A549 (cell line): ENCODE data around the gene GZMM. TPM values are rescaled to one million over a fixed set of nuclear protein-coding genes. Genes with fewer than 3 reads are reported as not detected.

Source experiments
- ATAC-seq, 2 experiments: fragments of 200-7000 bp in 1 of 2; fragments of >200 bp in 1 of 2; cut with Nextera tagmentation in 1 of 2; cut with Tn5 transposase in 1 of 2; 3 replicates each; pipeline versions ENCODE4 v1.8.0 to v1.9.1; 2018 to 2020; ENCODE audit warnings: mild to moderate bottlenecking in 1 of 2, moderate library complexity in 1 of 2
- CTCF ChIA-PET: fragments of 300-600 bp; sonication (Branson Sonifier 250); formaldehyde crosslinking; extraction: SDS; loops from one replicate; lab custom pipeline; 2021; ENCODE audit warnings: antibody characterized with exemption, inconsistent platforms; lab: Yijun Ruan, JAX
- POLR2A ChIA-PET: fragments of 350-600 bp; formaldehyde crosslinking; extraction: SDS; loops from one replicate; lab custom pipeline; 2021; ENCODE audit warnings: antibody characterized with exemption, inconsistent platforms; lab: Yijun Ruan, JAX
- DNase-seq, 2 experiments: peaks; one replicate each; pipeline versions ENCODE4 v3.0.0 to v3.0.0-alpha.2; 2011 to 2016; ENCODE audit warnings: low read depth in 1 of 2, low spot score in 1 of 2
- FAIRE-seq: peaks from 2 replicates; lab custom pipeline; 2011; peaks lifted over from hg19 to GRCh38; lab: Jason Lieb, UNC
- H3K27ac ChIP-seq, 2 experiments: fragments of >200 bp; sonication (Bioruptor Twin); formaldehyde crosslinking; 3 replicates each; pipeline ENCODE4 v1.5.1; 2016 to 2017
- H3K4me1 ChIP-seq: fragments of >200 bp; sonication (Bioruptor Twin); formaldehyde crosslinking; 3 replicates; pipeline ENCODE4 v1.6.1; 2016
- H3K4me2 ChIP-seq: fragments of >200 bp; sonication (Bioruptor Twin); formaldehyde crosslinking; 3 replicates; pipeline ENCODE4 v1.6.1; 2016
- H3K4me3 ChIP-seq: fragments of >200 bp; sonication (Bioruptor Twin); formaldehyde crosslinking; 3 replicates; pipeline ENCODE4 v1.5.1; 2016
- H3K9me3 ChIP-seq: fragments of >200 bp; sonication (Bioruptor Twin); formaldehyde crosslinking; 3 replicates; pipeline ENCODE4 v1.6.1; 2016
- EHF ChIP-seq: fragments of 250-450 bp; sonication (Bioruptor Pico); IDR thresholded peaks from 2 replicates; pipeline ENCODE4 v1.5.0; 2020; ENCODE audit warnings: mild to moderate bottlenecking
- GATA3 ChIP-seq: IDR thresholded peaks from 2 replicates; pipeline ENCODE4 v1.6.1; 2012; ENCODE audit warnings: borderline replicate concordance
- HEYL ChIP-seq: fragments of 250-450 bp; sonication (Bioruptor Pico); IDR thresholded peaks from 2 replicates; pipeline ENCODE4 v1.8.0; 2021; ENCODE audit warnings: mild to moderate bottlenecking, moderate library complexity
- HOXA7 ChIP-seq: fragments of 250-450 bp; sonication (Bioruptor Pico); IDR thresholded peaks from 2 replicates; pipeline ENCODE4 v1.5.0; 2020; ENCODE audit warnings: mild to moderate bottlenecking, moderate library complexity
- KDM5A ChIP-seq: fragments of 200-600 bp; sonication (generic); IDR thresholded peaks from 2 replicates; pipeline ENCODE4 v1.6.1; 2016; ENCODE audit warnings: antibody characterized with exemption, mild to moderate bottlenecking
- POLR2A ChIP-seq: IDR thresholded peaks from 2 replicates; pipeline ENCODE4 v1.6.1; 2012; ENCODE audit warnings: mild to moderate bottlenecking, low read length
- RCOR1 ChIP-seq: fragments of 150-350 bp; IDR thresholded peaks from 2 replicates; pipeline ENCODE4 v1.6.1; 2014; ENCODE audit warnings: antibody characterized with exemption, low read length, low read depth
- RFX5 ChIP-seq: fragments of 450-650 bp; IDR thresholded peaks from 2 replicates; pipeline ENCODE4 v1.7.1; 2014; ENCODE audit warnings: antibody characterized with exemption, mild to moderate bottlenecking, moderate library complexity
- ZFP36 ChIP-seq: fragments of 450-650 bp; IDR thresholded peaks from 2 replicates; pipeline ENCODE4 v1.6.1; 2014; ENCODE audit warnings: borderline replicate concordance; ENCODE audit not compliant: partially characterized antibody
- WGBS: methylation state at CpG from one replicate; pipeline ENCODE4 v1.1.6; 2017; ENCODE audit errors: missing lambda C conversion rate; 5-methylcytosine and 5-hydroxymethylcytosine counted together
- polyA plus RNA-seq, 4 experiments: library from polyadenylated mRNA; depleted of rRNA in 3 of 4; stranded (reverse); fragments of >200 nt; fragmentation: RNase III in 1 of 4; extraction: RNeasy Plus Mini Kit Qiagen cat#74134 plus additional on column Dnase treatment in 1 of 4; gene quantifications; 2 replicates in 3 of 4; 3 replicates in 1 of 4; pipeline ENCODE4 v1.2.3, GENCODE V29; 2011 to 2017
- TF ChIP-seq, protein P1 (sequence below): fragments of 250-450 bp; sonication (Bioruptor Pico); IDR thresholded peaks from 2 replicates; pipeline ENCODE4 v1.5.0; 2021; ENCODE audit warnings: mild to moderate bottlenecking, moderate library complexity, borderline replicate concordance
- TF ChIP-seq, protein P2 (sequence below): fragments of 200-600 bp; sonication (generic); IDR thresholded peaks from 2 replicates; pipeline ENCODE4 v1.6.1; 2016; ENCODE audit warnings: antibody characterized with exemption, mild to moderate bottlenecking, moderate library complexity
- TF ChIP-seq, protein P3 (sequence below): fragments of >200 bp; sonication (Bioruptor Twin); formaldehyde crosslinking; IDR thresholded peaks from 3 replicates; pipeline ENCODE4 v1.5.1; 2016

GZMM gene
- polyA plus RNA-seq, 2 of the 4 experiments (the other 2 are of a cell fraction), result not detected

DNA sequence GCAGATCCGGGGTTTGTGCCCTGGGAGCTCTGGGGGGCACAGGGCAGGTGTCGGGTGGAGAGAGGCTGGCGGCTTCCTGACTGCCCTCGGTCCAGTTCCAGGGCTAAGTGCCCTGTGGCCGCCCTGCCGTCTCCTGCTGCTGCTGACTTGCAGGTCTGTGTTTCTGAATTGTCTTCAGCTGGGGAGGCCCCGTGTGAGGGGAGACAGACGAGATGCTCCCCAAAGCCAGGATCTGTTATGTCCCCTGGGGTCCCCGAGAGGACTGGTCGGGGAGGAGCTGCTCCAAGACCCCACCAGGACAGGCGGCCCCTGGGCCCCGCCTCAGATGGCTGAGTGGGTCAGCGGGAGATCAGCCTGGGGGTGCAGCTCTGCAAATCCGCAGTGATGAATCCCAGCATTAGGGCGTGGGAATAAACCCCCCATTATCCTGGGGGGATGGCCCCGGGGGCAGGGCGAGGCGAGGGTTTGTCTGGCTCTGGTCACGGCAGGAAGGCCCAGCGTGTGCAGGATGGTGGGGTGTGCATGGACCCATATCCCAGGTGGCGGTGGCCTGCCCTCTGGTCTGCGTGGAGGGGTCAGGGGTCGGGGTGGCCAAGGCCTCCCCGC is 50.5 kb downstream of the GZMM start:
- Histone ChIP-seq H3K4me3 (no peak overlapping the region), H3K9me3 (no peaks in the 10 kb centered on the region), H3K4me1 (peaks cover 13% of the 10 kb centered on the region), H3K4me2 (no peak overlapping the region), H3K27ac (no peak overlapping the region)
- ATAC-seq, result no peak
- ChIA-PET CTCF (interaction anchor here (2.6 kb wide), 1 partner anchor 10 kb away, joined by 11 read pairs; no protein-coding TSS in a partner anchor), POLR2A (no interaction called here)
- WGBS, result 96% methylated on average over 7 of the region's 24 CpGs
- DNase-seq, result no peak
- TF ChIP-seq KDM5A (no peak), EHF (CRISPR knock-in tag) (no peak)
- no peak for FAIRE-seq

DNA sequence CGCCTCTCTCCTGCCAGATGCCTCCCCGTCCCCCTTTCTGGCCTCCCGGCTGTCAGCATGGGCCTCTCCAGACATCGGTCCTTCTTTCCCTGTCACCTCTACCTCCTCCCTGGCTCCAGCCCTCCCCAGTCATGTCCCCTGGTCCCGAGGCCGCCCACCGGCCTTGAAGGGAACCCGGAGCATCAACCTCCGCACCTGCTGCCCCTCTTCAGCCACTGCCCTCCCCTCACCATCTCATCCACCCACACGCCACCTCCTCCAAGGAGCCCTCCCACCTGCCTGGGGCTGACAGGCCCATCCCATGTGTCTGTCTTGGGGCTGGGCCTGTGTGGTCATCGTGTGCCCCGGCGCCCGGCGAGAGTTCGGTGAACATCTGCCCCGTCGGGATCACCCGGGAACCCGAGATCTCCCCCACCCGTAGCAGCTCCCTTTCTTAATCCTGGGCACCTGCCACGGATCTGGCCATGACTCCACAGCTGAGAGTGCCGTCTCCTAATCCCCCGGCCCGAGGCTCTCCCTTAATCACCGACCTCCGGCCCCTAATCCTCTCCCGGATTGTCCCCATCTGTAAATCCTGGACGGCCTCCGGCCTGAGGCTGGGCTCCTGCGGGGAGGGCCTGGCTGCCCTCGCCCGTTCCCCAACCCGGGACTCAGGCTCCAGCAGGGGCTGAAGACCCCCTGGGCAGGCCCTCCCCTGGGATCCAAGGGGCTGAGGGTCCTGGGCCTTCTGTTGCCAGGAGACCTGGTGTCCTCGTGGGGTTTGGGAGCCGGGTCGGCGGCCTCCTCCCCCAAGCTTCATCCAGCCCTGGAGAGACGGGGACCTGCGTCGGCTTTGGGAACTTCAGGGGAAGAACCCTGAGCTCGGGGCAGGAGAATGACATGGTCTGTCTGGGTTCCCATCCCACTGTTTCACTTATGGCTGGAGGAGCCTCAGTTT is 51.7 kb downstream of the GZMM start:
- Histone ChIP-seq H3K27ac (no peak overlapping the region), H3K4me3 (no peak overlapping the region), H3K4me1 (peaks cover 13% of the 10 kb centered on the region), H3K4me2 (no peak overlapping the region), H3K9me3 (no peaks in the 10 kb centered on the region)
- DNase-seq (no peak), FAIRE-seq (no peak), ATAC-seq (no peak)
- ChIA-PET POLR2A (interaction anchor here (0.6 kb wide), 1 partner anchor 9 kb away, joined by 3 read pairs; no protein-coding TSS in a partner anchor), CTCF (interaction anchor here (0.8 to 5.1 kb wide), 2 partner anchors 9 to 138 kb away, joined by 4 to 28 read pairs; no protein-coding TSS in a partner anchor)
- no peak for TF ChIP-seq GATA3
- WGBS, result 95% methylated on average over 27 of the region's 42 CpGs

DNA sequence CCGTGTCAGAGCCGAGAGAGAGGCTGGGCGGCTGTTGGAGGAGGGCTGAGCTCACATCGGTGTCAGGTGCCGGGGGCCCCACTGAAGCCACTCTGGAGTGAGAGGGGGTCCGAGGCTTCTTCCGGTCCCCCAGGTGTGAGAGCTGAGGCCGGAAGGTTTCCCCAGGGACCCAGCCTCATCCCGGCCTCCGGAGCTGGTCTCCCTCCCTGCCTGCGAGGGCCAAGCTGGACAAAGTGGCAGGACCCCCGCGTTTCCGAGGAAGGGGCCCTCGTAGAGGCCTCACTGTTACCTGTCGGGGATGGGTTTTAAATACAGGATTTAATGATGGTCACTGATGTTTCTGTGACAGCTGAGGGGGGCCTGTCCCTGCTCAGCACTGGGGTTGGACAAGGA is 52.4 kb downstream of the GZMM start:
- Histone ChIP-seq H3K27ac (no peak overlapping the region), H3K4me3 (no peak overlapping the region), H3K4me2 (no peak overlapping the region), H3K4me1 (peaks cover 7% of the 10 kb centered on the region), H3K9me3 (no peaks in the 10 kb centered on the region)
- TF ChIP-seq POLR2A (no peak), RCOR1 (no peak), RFX5 (no peak), HOXA7 (CRISPR knock-in tag) (no peak), ZFP36 (no peak), HEYL (CRISPR knock-in tag) (no peak), KDM5A (no peak)
- TF ChIP-seq, protein P1, sequence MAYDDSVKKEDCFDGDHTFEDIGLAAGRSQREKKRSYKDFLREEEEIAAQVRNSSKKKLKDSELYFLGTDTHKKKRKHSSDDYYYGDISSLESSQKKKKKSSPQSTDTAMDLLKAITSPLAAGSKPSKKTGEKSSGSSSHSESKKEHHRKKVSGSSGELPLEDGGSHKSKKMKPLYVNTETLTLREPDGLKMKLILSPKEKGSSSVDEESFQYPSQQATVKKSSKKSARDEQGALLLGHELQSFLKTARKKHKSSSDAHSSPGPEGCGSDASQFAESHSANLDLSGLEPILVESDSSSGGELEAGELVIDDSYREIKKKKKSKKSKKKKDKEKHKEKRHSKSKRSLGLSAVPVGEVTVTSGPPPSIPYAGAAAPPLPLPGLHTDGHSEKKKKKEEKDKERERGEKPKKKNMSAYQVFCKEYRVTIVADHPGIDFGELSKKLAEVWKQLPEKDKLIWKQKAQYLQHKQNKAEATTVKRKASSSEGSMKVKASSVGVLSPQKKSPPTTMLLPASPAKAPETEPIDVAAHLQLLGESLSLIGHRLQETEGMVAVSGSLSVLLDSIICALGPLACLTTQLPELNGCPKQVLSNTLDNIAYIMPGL (CRISPR knock-in tag), result no peak
- TF ChIP-seq, protein P2, sequence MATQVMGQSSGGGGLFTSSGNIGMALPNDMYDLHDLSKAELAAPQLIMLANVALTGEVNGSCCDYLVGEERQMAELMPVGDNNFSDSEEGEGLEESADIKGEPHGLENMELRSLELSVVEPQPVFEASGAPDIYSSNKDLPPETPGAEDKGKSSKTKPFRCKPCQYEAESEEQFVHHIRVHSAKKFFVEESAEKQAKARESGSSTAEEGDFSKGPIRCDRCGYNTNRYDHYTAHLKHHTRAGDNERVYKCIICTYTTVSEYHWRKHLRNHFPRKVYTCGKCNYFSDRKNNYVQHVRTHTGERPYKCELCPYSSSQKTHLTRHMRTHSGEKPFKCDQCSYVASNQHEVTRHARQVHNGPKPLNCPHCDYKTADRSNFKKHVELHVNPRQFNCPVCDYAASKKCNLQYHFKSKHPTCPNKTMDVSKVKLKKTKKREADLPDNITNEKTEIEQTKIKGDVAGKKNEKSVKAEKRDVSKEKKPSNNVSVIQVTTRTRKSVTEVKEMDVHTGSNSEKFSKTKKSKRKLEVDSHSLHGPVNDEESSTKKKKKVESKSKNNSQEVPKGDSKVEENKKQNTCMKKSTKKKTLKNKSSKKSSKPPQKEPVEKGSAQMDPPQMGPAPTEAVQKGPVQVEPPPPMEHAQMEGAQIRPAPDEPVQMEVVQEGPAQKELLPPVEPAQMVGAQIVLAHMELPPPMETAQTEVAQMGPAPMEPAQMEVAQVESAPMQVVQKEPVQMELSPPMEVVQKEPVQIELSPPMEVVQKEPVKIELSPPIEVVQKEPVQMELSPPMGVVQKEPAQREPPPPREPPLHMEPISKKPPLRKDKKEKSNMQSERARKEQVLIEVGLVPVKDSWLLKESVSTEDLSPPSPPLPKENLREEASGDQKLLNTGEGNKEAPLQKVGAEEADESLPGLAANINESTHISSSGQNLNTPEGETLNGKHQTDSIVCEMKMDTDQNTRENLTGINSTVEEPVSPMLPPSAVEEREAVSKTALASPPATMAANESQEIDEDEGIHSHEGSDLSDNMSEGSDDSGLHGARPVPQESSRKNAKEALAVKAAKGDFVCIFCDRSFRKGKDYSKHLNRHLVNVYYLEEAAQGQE, result no peak
- TF ChIP-seq, protein P3, sequence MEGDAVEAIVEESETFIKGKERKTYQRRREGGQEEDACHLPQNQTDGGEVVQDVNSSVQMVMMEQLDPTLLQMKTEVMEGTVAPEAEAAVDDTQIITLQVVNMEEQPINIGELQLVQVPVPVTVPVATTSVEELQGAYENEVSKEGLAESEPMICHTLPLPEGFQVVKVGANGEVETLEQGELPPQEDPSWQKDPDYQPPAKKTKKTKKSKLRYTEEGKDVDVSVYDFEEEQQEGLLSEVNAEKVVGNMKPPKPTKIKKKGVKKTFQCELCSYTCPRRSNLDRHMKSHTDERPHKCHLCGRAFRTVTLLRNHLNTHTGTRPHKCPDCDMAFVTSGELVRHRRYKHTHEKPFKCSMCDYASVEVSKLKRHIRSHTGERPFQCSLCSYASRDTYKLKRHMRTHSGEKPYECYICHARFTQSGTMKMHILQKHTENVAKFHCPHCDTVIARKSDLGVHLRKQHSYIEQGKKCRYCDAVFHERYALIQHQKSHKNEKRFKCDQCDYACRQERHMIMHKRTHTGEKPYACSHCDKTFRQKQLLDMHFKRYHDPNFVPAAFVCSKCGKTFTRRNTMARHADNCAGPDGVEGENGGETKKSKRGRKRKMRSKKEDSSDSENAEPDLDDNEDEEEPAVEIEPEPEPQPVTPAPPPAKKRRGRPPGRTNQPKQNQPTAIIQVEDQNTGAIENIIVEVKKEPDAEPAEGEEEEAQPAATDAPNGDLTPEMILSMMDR, result no peak
- no peak for FAIRE-seq
- 93% methylated on average over 16 of the region's 16 CpGs for WGBS
- DNase-seq, result no peak
- ATAC-seq, result no peak
- ChIA-PET CTCF (interaction anchor here (0.8 to 5.1 kb wide), 2 partner anchors 10 to 138 kb away, joined by 4 to 28 read pairs; no protein-coding TSS in a partner anchor), POLR2A (interaction anchor here (0.6 kb wide), 1 partner anchor 9 kb away, joined by 3 read pairs; no protein-coding TSS in a partner anchor)
